ENCODE measurements around the gene HLA-DMA.

HLA-DMA gene

GRCh38 chr6:32952817-32953739 is at the start of gene HLA-DMA:
TSS of gene HLA-DMA (minus strand) at chr6:32953097. CDS start at chr6:32953036, 61 bp downstream.
- peak; percentile 88 for DNase-seq

- DNase-seq, result no peak
These were observed 48.8 kb upstream of the HLA-DMA start for GRCh38 chr6:33001685-33002084.

- DNase-seq, result no peak
These were observed 47.2 kb upstream of the HLA-DMA start for GRCh38 chr6:33000055-33000454.

DNA sequence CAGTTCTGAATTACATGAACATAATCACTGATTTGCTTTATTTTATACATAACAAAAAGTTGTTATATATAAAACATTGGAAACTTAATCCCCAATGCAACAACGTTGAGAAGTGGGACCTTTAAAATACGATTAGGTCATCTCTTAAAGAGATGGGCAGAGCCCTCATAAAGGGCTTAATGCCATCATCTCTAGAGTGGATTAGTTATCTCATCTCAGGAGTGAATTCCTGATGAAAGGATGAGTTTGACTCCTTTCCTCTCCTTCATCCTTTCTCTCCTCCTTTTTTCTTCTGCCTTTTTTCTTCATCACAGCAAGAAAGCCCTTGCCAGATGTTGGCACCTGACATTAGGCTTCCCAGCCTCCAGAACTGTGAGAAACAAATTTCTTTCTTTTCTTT is 42.6 kb upstream of the HLA-DMA start:
- DNase-seq, result no peak

- no peak for DNase-seq
These were observed 40.6 kb upstream of the HLA-DMA start for GRCh38 chr6:32993363-32993973.

DNA sequence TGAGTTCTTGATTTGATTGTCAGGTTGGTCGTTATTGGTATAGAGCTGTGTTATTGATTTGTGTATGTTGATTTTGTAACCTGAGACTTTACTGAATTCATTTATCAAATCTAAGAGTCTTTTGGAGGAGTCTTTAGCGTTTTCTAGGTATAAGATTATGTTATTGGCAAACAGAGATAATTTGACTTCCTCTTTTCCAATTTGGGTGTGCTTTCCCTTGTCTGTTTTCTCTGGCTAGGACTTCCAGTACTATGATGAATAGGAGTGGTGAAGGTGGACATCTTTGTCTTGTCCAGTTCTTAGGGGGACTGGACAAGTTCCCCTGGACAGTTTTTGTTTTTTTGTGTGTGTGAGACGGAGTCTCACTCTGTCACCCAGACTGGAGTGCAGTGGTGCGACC is 39.1 kb upstream of the HLA-DMA start:
- DNase-seq, result no peak

DNA sequence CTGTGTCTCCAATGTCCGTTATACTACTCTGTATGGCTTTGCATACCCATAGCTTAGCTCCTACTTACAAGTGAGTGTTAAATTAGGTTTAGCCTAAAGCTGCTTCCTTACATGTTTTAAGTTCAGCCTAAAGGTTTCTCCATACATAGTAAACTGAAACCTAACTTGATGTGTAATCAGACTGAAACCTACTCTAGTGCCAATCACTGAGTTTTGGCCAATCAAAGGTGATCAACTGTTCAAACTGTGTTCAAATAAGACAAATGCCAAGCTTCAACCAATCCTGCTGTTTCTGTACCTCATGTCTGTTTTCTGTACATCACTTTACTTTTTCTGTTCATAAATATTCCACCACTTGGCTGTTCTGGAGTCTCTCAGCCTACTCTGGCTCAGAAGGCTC is 36.5 kb upstream of the HLA-DMA start:
- DNase-seq, result no peak

DNA sequence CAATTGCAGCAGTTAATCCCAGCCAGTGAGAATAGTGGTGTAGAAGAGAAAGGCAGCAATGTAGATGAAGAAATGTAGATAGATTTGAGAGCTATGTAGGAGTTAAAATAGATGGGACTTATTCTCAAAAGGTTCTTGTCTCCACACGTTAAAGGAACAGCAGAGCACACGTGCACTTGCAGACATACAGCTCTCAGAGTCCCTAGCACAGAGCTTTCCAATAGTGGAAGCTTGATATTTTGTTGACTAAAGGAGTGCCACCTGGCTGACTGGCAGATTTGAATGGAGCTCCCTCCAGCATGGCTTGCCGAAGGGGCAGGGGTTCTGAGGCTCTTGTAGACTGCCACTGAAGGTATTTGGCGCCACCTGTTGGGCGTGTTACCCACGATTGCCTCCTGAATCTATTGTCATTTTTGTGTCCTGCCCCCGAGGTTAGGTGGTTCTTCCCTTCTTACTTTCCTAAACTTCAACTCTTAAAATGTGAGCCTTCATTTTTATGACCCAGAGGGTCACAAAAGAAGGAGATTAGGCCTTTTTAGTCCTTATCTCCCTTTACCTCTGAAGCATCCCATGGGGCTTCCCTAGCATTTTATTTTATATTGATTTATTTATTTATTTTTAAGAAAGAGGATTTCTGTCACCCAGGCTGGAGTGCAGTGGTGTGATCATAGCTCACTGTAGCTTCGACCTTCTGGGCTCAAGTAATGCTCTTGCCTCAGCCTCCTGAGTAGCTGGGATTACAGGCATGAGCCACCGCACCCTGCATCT is 31.9 kb upstream of the HLA-DMA start:
- peak; percentile 77 for DNase-seq

DNA sequence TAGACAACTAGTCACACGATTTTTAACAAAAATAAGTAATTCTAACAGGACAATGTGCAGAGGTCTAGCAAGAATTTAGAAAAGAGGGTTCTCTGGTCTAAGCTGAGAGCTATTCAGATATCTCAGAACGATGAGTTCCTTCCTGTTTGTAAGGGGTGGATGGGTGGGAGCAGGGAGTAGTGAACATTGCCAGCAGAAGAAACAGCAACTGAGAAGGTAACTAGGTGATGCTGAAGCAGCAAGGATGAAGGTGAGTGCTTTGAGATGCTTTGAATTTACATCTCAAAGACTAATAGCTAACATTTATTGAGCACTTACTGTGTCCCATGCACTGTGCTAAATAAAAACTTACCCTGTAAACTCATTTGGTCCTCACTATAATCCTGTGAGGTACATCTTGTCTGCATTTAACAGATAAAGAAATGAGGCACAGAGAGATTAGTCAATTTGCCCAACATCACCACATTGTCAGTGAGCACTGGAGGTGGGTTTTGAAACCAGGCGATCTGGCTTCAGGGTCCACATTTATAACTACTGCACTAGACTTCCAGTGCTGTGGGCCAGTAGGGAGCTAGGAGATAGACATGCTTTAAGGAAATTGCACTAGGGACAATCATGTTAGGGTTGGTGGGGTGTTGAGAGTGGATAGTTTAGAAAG is 31.2 kb upstream of the HLA-DMA start:
- no peak for DNase-seq

DNA sequence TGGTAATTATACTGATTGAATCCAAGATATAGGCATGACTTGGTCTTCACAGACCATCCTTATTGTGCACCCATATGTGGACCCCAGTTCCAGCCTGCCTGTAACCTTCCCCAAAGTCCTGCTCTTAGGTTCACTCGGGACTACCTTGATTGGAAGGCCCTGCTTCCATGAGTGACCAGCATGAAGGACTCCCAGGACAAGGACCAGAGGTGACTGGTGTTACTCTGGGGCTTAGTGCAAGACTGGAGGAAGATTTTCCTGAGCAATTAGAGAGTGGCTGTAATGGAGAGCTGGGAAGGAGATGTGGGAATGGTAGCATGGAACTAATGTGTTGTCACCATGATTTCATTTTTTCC is 30.6 kb upstream of the HLA-DMA start:
- DNase-seq, result no peak

DNA sequence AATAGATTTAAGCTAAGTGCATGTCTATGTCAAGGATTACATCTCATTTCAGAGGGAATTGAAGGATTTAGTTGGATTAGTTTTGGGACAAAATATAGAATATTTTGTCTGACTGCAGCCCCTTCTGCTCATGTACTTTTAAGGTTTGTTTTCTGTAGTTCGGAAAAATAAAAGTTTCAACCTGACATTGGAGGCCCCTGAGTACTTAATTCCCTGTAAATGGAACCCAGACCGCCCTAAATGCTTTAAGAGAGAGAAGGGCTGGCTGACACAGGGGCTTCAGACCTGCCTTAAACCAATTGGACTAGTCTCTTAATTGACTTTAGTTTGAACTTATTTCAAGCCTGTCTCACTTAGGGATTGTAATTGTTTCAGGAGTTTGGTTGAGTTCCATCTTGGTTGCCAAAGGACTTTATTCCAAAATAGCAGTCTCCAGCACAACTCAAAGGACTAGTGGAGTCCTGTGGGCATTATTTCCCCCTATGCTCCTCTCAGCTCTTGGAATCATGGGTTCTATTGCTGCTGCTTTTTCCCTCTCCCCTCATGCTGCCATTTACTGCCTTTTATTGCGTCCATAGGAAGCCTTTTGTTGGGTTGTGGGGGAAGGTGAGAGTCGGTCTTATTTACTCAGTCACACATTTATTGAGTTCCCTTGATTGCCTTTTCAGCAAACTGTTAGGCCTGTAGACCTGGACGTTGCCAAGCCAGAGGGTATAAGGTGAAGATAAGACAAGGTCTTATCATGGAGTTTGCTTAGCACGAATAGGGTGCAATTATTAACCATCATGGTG is 30.0 kb upstream of the HLA-DMA start:
- no peak for DNase-seq

DNA sequence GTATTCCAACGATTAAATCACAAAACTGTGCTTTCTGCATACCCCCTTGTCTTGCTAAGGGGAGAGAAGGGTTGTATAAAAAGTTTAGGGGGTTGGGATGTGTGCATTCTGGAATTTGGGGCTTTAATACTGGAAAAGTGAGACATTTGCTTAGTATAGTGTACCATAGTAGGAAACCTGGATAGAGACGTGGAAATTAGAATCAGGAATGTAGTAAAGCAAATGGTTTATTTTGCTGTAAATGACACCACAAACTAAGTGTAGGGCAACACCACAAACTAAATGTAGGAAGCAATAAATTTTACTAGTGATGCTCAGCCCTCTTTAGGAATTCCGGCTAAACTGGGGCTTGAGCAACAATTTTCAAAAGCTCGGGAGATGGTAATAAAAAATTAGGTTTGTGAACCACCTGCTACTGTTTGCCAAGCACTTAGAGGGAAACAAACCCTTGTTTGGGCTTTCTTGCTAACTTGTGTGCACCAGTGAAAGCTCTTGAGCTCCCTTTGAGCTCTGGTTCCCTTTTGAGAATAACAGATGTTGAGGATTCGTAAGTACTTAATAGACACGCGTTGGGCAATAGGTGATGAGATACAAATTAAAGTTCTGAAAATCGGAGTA is 29.3 kb upstream of the HLA-DMA start:
- no peak for DNase-seq

GRCh38 chr6:32980488-32981038 is 27.7 kb upstream of the HLA-DMA start:
- DNase-seq, result no peak

DNA sequence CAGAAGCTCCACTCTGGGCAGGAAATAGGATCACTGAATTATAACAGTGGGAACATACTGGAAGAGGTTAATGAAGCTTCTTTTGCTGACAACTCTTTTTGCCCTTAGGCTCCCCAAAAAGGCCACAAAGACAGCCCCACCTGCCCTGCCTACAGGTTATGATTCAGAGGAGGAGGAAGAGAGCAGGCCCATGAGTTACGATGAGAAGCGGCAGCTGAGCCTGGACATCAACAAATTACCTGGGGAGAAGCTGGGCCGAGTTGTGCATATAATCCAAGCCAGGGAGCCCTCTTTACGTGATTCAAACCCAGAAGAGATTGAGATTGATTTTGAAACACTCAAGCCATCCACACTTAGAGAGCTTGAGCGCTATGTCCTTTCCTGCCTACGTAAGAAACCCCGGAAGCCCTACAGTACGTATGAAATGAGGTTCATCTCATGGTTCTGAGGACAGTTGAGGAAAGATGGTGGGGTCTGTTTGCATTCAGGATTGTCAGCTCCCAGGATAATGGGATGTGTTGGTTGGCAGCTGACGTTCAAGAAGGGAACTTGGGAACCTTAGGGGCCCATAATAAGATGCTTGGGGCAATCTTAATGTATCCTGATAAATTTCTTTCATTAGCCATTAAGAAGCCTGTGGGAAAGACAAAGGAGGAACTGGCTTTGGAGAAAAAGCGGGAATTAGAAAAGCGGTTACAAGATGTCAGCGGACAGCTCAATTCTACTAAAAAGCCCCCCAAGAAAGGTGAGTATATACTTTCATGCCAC is 27.0 kb upstream of the HLA-DMA start:
- no peak for DNase-seq

GRCh38 chr6:32977953-32978324 is 25.0 kb upstream of the HLA-DMA start:
- DNase-seq, result no peak

DNA sequence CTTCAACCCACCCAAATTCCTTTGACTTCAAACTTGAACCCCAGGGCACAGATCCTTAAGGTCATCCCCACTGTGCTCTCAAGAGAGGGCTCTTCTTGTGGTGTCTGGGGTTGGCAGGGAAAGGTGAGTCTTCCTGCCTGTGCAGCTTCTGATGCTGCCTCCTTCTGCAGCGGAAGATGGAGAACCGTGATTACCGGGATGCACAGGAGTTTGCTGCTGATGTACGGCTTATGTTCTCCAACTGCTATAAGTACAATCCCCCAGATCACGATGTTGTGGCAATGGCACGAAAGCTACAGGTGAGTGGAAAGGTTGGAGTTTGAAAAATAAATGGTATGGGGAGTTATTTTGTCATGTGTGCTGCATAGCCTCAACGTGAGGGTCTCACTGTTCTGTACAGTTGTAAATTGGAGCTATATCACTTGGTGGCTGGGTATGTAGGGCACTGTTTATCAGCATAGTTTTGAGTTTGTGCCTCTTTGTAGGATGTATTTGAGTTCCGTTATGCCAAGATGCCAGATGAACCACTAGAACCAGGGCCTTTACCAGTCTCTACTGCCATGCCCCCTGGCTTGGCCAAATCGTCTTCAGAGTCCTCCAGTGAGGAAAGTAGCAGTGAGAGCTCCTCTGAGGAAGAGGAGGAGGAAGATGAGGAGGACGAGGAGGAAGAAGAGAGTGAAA is 24.5 kb upstream of the HLA-DMA start:
- DNase-seq, result no peak

DNA sequence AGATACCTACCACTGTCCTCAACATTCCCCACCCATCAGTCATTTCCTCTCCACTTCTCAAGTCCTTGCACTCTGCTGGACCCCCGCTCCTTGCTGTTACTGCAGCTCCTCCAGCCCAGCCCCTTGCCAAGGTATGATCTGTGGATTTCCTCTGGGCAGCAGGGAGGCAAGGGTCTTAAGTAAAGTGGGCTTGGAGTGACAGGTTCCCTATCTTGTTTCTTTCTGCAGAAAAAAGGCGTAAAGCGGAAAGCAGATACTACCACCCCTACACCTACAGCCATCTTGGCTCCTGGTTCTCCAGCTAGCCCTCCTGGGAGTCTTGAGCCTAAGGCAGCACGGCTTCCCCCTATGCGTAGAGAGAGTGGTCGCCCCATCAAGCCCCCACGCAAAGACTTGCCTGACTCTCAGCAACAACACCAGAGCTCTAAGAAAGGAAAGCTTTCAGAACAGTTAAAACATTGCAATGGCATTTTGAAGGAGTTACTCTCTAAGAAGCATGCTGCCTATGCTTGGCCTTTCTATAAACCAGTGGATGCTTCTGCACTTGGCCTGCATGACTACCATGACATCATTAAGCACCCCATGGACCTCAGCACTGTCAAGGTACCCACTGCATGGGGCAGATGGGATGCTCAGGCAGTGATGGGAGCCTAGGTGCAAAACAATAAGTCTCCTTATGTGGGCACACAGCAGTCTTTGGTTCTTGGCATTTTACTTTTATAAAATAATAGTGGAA is 23.6 kb upstream of the HLA-DMA start:
- no peak for DNase-seq

GRCh38 chr6:32975886-32976285 is 23.0 kb upstream of the HLA-DMA start:
- no peak for DNase-seq

DNA sequence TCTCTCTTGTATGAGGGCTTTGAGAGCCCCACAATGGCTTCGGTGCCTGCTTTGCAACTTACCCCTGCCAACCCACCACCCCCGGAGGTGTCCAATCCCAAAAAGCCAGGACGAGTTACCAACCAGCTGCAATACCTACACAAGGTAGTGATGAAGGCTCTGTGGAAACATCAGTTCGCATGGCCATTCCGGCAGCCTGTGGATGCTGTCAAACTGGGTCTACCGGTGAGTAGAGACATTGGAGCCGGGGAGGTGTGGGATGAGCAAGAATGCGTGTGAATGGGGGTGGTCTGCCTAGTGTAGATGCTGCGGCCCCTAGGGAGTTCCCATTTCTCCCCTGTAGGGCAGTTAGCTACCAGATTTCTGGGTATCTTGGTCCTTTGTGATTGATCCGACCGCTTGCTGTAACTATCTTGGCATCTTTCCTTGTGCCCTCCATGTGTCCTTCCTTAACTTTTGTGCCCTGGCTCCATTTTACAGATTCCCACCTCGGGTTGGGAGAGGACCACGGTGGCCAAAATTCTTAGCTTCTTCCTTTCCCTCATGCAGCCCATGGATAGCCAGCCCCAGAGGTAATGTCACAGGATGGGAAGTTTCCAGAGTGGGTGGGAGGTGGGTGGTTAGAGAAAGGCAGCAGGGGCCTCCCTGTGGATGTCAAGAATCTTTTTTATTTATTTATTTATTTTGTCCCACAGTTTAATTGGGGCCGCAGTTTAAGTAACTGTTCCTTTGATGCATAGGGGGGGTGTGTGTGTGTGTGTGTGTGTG is 21.8 kb upstream of the HLA-DMA start:
- no peak for DNase-seq
